ENCODE data around the gene SNRNP200.

DNA sequence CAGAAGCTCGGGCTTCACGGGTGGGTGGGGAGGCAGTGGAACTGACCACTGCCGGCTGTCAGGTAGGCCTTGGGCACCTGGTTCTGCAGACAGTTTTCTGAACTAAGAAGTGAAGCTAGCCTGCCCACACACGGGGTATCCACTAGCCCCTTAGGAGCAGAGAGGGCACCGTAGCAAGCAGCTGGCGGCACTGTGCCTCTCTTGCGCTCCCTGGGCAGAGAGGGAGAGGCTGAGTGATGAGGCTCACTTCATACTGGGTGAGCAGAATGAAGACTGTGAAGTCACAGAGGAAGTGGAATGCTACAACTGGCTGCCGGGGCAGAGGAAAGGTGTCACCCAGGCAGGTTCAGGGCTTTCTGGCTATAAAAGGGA is 20.5 kb upstream of the SNRNP200 start:
- TF ChIP-seq, protein P1, sequence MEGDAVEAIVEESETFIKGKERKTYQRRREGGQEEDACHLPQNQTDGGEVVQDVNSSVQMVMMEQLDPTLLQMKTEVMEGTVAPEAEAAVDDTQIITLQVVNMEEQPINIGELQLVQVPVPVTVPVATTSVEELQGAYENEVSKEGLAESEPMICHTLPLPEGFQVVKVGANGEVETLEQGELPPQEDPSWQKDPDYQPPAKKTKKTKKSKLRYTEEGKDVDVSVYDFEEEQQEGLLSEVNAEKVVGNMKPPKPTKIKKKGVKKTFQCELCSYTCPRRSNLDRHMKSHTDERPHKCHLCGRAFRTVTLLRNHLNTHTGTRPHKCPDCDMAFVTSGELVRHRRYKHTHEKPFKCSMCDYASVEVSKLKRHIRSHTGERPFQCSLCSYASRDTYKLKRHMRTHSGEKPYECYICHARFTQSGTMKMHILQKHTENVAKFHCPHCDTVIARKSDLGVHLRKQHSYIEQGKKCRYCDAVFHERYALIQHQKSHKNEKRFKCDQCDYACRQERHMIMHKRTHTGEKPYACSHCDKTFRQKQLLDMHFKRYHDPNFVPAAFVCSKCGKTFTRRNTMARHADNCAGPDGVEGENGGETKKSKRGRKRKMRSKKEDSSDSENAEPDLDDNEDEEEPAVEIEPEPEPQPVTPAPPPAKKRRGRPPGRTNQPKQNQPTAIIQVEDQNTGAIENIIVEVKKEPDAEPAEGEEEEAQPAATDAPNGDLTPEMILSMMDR (IDR thresholded peaks at IDR 0.05), result no peak
- TF ChIP-seq POLR2A (IDR thresholded peaks at IDR 0.05), result no peak
